Thyroid gland (tissue), 4 donors: ENCODE results near the gene TTC38.

Experiments
- CTCF ChIP-seq, 6 experiments: fragments of 200-600 bp in 3 of 6; fragments of 450-650 bp in 3 of 6; sonication (generic) in 3 of 6; IDR thresholded peaks; one replicate each; pipeline ENCODE4 v1.5.1; 2016 to 2019; ENCODE audit warnings: antibody characterized with exemption in 6 of 6, mild to moderate bottlenecking in 2 of 6, inconsistent platforms in 1 of 6, moderate library complexity in 1 of 6
- POLR2A ChIP-seq, 2 donors: fragments of 450-650 bp; IDR thresholded peaks; one replicate each; pipeline ENCODE4 v1.6.1; 2017; ENCODE audit warnings: antibody characterized with exemption in 2 of 2, mild to moderate bottlenecking in 2 of 2, moderate library complexity in 1 of 2

- TF ChIP-seq CTCF (IDR thresholded peaks at IDR 0.05): no peak
- no peak for TF ChIP-seq POLR2A (IDR thresholded peaks at IDR 0.05)
Measured at GRCh38 chr22:46286006-46286405, 18.2 kb downstream of the TTC38 start.
